Activated naive CD4-positive, alpha-beta T cell treated with anti-CD3 and anti-CD28 coated beads, Interleukin-2, amount 10 ng/mL, durations not matched to agents 7 days and 5 days (primary cell): ENCODE results near the gene VPS37B.

Source experiments
- CTCF ChIA-PET: fragments of 350-600 bp; sonication (Branson Sonifier 250); formaldehyde crosslinking; loops from one replicate; lab custom pipeline; 2021; ENCODE audit warnings: antibody characterized with exemption; lab: Charles Lee
- DNase-seq: peaks from one replicate; pipeline ENCODE4 v3.0.0-alpha.2; 2020
- H3K27ac Mint-ChIP-seq: one replicate; pipeline ENCODE4 v1.8.0; 2021; ENCODE audit warnings: mild to moderate bottlenecking, moderate library complexity, mixed read lengths
- H3K27me3 Mint-ChIP-seq: one replicate; pipeline ENCODE4 v1.8.0; 2021; ENCODE audit warnings: mild to moderate bottlenecking, mixed read lengths
- H3K36me3 Mint-ChIP-seq: one replicate; pipeline ENCODE4 v1.8.0; 2021; ENCODE audit warnings: mixed read lengths
- H3K4me1 Mint-ChIP-seq: one replicate; pipeline ENCODE4 v1.8.0; 2021; ENCODE audit warnings: mixed read lengths
- H3K4me3 Mint-ChIP-seq: one replicate; pipeline ENCODE4 v1.8.0; 2021; ENCODE audit warnings: mild to moderate bottlenecking, moderate library complexity, mixed read lengths
- H3K9me3 Mint-ChIP-seq: one replicate; pipeline ENCODE4 v1.8.0; 2021; ENCODE audit warnings: mixed read lengths

VPS37B gene

GRCh38 chr12:122870867-122871664 lies 24.9 kb downstream of the VPS37B start:
- H3K27ac Mint-ChIP-seq: peak overlapping the region; percentile 84
- H3K9me3 Mint-ChIP-seq: no peaks in the 10 kb centered on the region
- H3K27me3 Mint-ChIP-seq: no peaks in the 10 kb centered on the region
- H3K4me3 Mint-ChIP-seq: peak overlapping the region; percentile 73
- peaks cover 49% of the 10 kb centered on the region for H3K36me3 Mint-ChIP-seq
- H3K4me1 Mint-ChIP-seq: peaks cover 58% of the 10 kb centered on the region
- peak; percentile 19 for DNase-seq
- CTCF ChIA-PET: interaction anchor here (0.7 to 4.2 kb wide), 7 partner anchors 9 to 83 kb away, joined by 3 to 21 read pairs (median 6); no protein-coding TSS in a partner anchor

- CTCF ChIA-PET: interaction anchor here (0.8 to 4.2 kb wide), 5 partner anchors 10 to 84 kb away, joined by 3 to 21 read pairs (median 12); no protein-coding TSS in a partner anchor
- Mint-ChIP-seq H3K9me3 (no peaks in the 10 kb centered on the region), H3K36me3 (peaks cover 54% of the 10 kb centered on the region), H3K4me1 (peaks cover 50% of the 10 kb centered on the region), H3K4me3 (no peak overlapping the region), H3K27ac (no peak overlapping the region), H3K27me3 (no peaks in the 10 kb centered on the region)
- peak; percentile 11 for DNase-seq
These were observed 25.6 kb downstream of the VPS37B start for GRCh38 chr12:122870163-122870842.

- H3K4me3 Mint-ChIP-seq: no peak overlapping the region
- DNase-seq: no peak
- no peaks in the 10 kb centered on the region for H3K9me3 Mint-ChIP-seq
- peaks cover 61% of the 10 kb centered on the region for H3K36me3 Mint-ChIP-seq
- no peaks in the 10 kb centered on the region for H3K27me3 Mint-ChIP-seq
- CTCF ChIA-PET: interaction anchor here (3.8 to 4.2 kb wide), 2 partner anchors 9 to 85 kb away, joined by 21 read pairs; no protein-coding TSS in a partner anchor
- peaks cover 51% of the 10 kb centered on the region for H3K4me1 Mint-ChIP-seq
- H3K27ac Mint-ChIP-seq: peak overlapping the region; percentile 13
These were observed 26.5 kb downstream of the VPS37B start for GRCh38 chr12:122869207-122869973.

- H3K36me3 Mint-ChIP-seq: peaks cover 54% of the 10 kb centered on the region
- peak; percentile 13 for DNase-seq
- no peaks in the 10 kb centered on the region for H3K27me3 Mint-ChIP-seq
- H3K27ac Mint-ChIP-seq: no peak overlapping the region
- peaks cover 44% of the 10 kb centered on the region for H3K4me1 Mint-ChIP-seq
- H3K9me3 Mint-ChIP-seq: no peaks in the 10 kb centered on the region
- no peak overlapping the region for H3K4me3 Mint-ChIP-seq
- CTCF ChIA-PET: interaction anchor here (1.0 kb wide), 1 partner anchor 370 kb away, joined by 4 read pairs; no protein-coding TSS in a partner anchor
These were observed 27.3 kb downstream of the VPS37B start for GRCh38 chr12:122868471-122869177.

- peaks cover 51% of the 10 kb centered on the region for H3K36me3 Mint-ChIP-seq
- peak; percentile 21 for DNase-seq
- H3K27me3 Mint-ChIP-seq: no peaks in the 10 kb centered on the region
- no peak overlapping the region for H3K4me3 Mint-ChIP-seq
- H3K4me1 Mint-ChIP-seq: peaks cover 37% of the 10 kb centered on the region
- CTCF ChIA-PET: interaction anchor here (1.0 to 1.2 kb wide), 2 partner anchors 85 to 370 kb away, joined by 4 read pairs; no protein-coding TSS in a partner anchor
- H3K27ac Mint-ChIP-seq: peak overlapping the region; percentile 7
- H3K9me3 Mint-ChIP-seq: no peaks in the 10 kb centered on the region
These were observed 28.0 kb downstream of the VPS37B start for GRCh38 chr12:122867691-122868461.

GRCh38 chr12:122866950-122867607 lies 28.8 kb downstream of the VPS37B start:
- H3K27me3 Mint-ChIP-seq: no peaks in the 10 kb centered on the region
- DNase-seq: peak; percentile 17
- CTCF ChIA-PET: interaction anchor here (1.2 kb wide), 1 partner anchor 85 kb away, joined by 4 read pairs; no protein-coding TSS in a partner anchor
- H3K4me1 Mint-ChIP-seq: peaks cover 29% of the 10 kb centered on the region
- H3K36me3 Mint-ChIP-seq: peaks cover 47% of the 10 kb centered on the region
- H3K4me3 Mint-ChIP-seq: no peak overlapping the region
- peak overlapping the region; percentile 69 for H3K27ac Mint-ChIP-seq
- H3K9me3 Mint-ChIP-seq: no peaks in the 10 kb centered on the region

- Mint-ChIP-seq H3K27me3 (no peaks in the 10 kb centered on the region), H3K4me1 (peaks cover 23% of the 10 kb centered on the region), H3K4me3 (no peak overlapping the region), H3K27ac (no peak overlapping the region), H3K9me3 (no peaks in the 10 kb centered on the region), H3K36me3 (peaks cover 43% of the 10 kb centered on the region)
- DNase-seq: no peak
- CTCF ChIA-PET: no interaction called here
These were observed 29.5 kb downstream of the VPS37B start for GRCh38 chr12:122866379-122866778.

- no peak overlapping the region for H3K4me3 Mint-ChIP-seq
- no peaks in the 10 kb centered on the region for H3K9me3 Mint-ChIP-seq
- H3K27me3 Mint-ChIP-seq: no peaks in the 10 kb centered on the region
- DNase-seq: peak; percentile 38
- H3K4me1 Mint-ChIP-seq: peaks cover 15% of the 10 kb centered on the region
- CTCF ChIA-PET: interaction anchor here (0.9 to 1.5 kb wide), 3 partner anchors 87 to 228 kb away, joined by 3 read pairs; partner anchors contain the start of gene ARL6IP4
- peaks cover 39% of the 10 kb centered on the region for H3K36me3 Mint-ChIP-seq
- no peak overlapping the region for H3K27ac Mint-ChIP-seq
These were observed 30.4 kb downstream of the VPS37B start for GRCh38 chr12:122865268-122866231.

GRCh38 chr12:122864894-122865253 lies 31.1 kb downstream of the VPS37B start:
- Mint-ChIP-seq H3K27me3 (no peaks in the 10 kb centered on the region), H3K9me3 (no peaks in the 10 kb centered on the region), H3K36me3 (peaks cover 34% of the 10 kb centered on the region), H3K4me3 (no peak overlapping the region), H3K4me1 (peaks cover 9% of the 10 kb centered on the region), H3K27ac (peak overlapping the region; percentile 5)
- DNase-seq: no peak
- CTCF ChIA-PET: interaction anchor here (0.9 to 1.8 kb wide), 4 partner anchors 88 to 227 kb away, joined by 3 to 7 read pairs (median 3); partner anchors contain the start of gene ARL6IP4

GRCh38 chr12:122862872-122863701 lies 32.8 kb downstream of the VPS37B start:
- CTCF ChIA-PET: interaction anchor here (0.9 to 1.8 kb wide), 4 partner anchors 25 to 91 kb away, joined by 3 to 7 read pairs (median 3); no protein-coding TSS in a partner anchor
- DNase-seq: no peak
- H3K4me3 Mint-ChIP-seq: no peak overlapping the region
- H3K4me1 Mint-ChIP-seq: peaks cover 6% of the 10 kb centered on the region
- no peaks in the 10 kb centered on the region for H3K27me3 Mint-ChIP-seq
- H3K9me3 Mint-ChIP-seq: no peaks in the 10 kb centered on the region
- no peak overlapping the region for H3K27ac Mint-ChIP-seq
- H3K36me3 Mint-ChIP-seq: peaks cover 19% of the 10 kb centered on the region
